Renal cortical epithelial cell (primary cell): ENCODE results near the gene LHX3. TPM values are rescaled to one million over a fixed set of nuclear protein-coding genes. Genes with fewer than 3 reads are reported as not detected.

Source experiments
- DNase-seq: peaks from one replicate; pipeline ENCODE4 v3.0.0-alpha.2; 2011; ENCODE audit warnings: low read depth
- total RNA-seq: library from RNA; depleted of rRNA; stranded (reverse); fragments of >200 nt; gene quantifications from 2 replicates; pipeline ENCODE4 v1.2.3, GENCODE V29; 2014

Gene LHX3
- total RNA-seq, 1 donor from 2014 or later: not detected

DNA sequence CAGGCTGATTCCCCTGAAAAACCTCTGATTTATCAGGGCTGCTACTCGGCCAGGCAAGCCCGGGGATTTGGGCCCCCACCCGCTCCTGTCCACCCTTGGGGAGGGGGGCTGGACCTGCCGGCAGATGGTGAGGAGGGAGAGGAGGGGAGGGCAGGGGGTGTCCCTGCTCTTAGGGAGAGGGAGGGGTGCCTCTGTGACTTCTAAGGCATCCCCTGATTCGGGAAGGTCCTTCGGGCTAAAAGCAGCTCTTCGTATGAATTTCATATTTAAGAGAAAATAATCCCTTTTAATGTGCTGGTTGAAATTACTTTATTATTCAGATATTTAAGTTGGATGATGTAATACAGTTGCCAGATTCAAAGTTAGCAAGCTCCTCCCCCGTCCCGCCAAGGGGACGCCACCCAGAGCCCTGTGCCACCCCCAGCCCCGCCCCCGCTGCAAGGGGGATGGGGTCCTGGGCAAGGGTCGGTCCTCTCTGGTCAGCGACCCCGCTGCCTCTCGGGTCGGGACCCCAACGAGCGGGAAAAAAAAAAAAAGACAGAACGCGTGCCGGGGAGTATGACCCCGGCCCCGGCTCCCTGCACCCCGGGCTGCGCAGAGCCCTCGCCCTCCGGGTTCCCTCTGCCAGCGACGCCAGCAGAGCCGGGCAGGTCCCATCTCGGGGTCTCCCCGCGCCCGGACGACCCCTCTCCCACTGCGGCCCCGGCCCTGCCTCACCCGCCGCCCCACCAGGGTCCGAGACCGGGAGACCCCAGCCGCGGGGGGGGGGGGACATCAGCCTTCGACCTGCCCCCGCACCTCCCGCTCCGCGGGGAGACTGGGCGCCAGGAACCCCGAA lies 12.4 kb downstream of the LHX3 start:
- DNase-seq: no peak

DNA sequence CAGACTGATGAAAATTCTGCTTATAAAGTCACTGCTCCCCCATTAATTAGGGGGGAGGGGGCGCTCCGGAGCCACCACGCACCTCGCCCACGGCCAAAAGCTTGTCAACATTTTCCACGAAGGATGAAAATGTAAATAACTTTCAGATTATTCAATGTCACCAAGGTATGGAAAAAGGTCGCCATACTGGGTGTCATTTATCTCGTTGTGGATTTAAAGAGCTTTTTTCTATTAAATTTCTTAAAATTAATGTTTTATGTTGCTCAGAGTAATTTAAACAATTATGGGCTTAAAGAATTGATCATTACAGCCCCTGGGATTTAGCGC lies 13.0 kb downstream of the LHX3 start:
- no peak for DNase-seq

DNA sequence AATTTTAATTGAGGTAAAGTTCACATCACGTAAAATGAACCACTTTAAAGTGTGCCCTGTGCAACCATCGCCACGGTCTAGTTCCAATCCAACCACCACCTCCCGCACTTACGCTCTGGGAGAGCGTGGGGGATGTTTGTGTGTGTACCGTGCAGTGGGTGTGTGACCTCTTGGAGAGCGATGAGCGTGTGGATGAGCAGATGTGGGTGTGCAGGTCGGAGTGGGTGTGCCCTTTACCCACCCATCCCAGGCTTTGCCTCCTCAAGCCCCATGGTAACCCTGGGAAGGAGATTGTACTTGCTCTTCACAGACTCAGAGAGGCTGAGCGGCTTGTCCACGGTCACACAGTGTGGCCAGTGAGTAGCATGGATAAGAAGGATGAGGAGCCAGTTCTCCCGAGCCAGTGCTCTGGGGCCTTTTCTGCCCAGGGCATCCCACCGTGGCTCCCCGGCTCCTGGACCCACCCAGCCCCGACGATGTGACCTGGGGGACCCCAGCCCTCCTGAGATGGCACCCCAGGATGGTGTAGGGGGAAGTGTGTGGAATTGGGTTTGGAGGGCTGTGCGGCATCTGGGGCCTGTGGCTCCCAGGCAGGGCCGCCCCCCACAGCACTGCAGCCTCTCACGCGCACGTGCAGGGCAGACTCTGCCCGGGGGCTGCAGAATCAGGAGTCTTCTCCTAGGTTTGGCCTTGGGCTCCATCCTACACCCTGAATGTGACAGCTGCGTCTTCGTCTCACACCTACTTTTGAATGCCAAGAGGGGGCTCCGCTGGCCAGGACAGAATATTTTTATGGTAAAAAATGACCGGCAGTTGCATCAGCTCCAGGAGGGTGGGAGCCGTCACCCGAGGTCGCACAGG lies 13.6 kb downstream of the LHX3 start:
- no peak for DNase-seq

DNA sequence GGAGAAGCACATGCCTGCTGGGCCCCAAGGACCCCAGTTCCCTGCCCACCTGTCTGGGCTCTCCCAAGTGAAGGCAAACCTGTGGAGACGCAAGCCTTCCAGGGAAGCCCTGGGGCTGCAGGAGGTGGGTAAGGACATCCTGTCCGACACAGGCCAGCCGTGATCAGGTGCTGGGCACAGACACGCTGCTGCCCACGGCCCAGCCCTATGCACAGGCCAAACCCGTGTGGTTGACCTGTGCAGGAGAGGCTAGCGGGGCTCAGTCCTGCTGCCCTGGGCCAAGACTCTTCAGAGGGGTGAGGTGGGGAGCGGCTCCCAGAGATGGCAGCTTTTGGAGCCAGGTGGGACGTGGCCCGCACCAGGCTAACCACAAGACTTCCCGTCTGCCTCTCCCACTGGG lies 14.3 kb downstream of the LHX3 start:
- DNase-seq: no peak

DNA sequence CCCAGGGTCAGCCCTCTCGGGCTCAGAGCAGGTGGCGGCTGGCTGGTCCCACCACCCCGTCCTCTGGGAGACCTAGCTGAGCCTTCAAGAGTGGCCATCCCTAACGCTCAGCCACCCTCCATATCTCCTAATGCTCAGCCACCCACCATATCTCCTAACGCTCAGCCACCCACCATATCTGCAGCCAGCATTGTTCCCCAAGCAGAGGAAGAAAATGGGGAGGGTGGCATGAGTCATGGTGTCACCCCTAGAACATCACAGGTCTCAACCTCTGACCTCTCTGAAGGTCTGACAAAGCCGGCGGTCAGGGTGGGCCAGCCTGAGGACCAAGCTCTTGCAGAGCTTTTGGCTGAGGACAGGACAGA lies 14.7 kb downstream of the LHX3 start:
- DNase-seq: no peak

DNA sequence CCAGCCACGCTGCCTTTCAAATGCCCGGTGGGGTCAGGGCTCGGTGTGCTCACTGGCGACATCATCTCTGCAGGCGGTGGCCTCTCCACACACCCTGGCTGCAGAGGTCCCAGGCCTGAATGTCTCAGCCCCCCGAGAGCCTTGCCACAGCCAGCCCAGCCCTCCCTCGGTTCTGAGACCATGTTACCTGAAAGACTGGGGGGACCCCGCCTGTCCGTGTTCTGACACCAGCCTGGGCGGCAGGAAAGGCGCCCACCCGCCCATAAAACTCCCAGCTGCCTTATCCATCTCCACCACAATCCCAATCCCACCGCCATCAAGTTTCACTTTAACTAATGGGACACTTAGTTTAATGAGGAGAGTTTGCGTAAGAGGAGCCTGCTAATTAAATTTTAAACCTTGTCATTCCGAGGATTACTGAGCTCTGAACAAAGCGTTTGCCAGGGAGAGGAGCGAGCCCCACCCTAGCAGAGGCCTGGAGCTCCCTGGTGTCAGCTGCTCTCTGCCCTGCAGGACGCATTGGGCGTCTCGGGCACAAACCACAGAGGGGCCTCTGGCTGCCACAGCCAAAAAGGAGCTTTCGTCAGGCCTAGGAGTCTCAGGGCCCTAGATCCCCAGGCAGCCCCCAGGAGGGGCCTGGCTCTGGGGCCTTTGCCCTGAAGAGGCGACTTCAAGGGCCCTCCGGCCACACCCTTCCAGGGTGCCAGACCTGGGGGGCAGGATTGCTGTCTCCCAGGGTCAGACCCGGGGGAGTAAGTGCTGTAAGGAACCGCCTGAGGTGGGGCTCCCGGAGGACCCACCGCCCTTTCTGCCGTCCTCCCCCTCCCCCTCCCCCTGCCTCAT lies 15.3 kb downstream of the LHX3 start:
- DNase-seq: peak; percentile 17

DNA sequence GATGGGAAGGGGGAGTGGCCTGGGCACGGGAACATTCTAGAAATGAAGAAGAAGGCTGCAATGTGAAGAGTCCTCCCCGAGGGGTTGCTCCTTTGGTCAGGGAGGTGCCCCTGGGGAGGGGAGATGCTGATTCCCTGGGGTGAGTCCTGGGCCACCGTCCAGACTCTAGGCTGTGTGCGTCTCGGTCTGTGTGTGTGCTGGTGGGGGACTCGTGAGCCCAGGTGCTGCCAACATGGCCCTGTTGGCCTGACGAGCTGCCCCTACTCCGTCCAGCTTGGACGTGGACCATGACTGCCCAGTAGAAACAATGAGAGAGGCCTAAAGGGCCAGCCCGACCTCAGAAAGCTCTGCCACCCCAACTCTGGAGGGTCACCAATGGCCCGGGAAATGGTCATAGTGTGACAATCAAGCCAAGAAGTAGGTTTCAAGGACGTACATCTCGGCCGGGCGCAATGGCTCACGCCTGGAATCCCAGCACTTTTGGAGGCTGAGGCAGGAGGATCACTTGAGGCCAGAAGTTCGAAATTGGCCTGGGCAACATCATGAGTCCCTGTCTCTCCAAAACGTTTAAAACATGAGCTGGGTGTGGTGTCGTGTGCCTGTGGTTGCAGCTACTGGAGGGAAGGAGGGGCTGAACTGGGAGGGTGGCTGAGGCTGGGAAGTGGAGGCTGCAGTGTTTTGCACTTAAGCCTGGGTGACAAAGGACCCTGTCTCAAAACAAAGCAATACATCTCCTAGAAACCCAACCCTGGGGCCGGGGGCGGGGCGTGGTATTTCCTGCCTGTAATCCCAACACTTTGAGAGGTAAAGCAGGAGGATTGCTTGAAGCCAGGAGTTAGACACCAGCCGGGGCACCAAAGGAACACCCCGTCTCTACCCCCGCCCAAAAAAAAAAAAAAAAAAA lies 17.0 kb downstream of the LHX3 start:
- no peak for DNase-seq

DNA sequence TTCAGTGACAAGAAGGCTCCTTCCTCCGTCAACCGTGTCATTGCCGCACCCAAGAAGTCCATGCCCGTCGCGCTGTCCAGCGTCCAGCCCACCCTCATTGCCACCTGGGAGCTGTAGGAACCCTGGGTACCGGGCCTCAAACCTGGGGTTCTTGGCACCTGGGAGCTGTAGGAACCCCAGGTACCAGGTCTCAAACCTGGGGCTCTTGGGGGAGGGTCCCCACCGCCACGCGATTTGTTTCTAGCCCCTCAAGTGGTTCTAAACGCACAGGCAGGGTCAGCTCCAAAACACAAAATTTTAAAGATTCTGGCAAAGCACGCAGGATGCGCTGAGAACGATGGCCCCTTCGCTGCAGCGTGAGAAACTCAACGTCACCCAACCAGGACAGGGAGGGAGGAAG lies 17.7 kb downstream of the LHX3 start:
- no peak for DNase-seq

DNA sequence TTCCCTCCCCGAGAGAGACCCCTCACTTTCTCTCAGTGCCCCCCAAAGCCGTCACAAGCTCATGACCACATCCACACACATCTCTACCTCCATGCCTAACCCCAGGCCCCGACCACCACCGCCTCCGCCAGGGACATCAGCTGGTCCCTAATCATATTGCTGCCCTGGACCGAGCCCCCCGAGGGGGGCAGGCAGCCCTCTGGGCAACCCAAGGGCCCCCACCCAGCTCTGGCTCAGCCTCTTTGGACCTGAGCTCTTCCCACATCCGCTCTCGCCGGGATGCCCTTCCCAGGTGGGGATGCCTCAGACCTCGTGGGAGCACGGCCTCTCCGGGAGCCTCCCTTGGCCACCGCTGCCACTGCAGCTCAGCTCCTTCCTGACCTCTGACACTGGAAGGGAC lies 18.5 kb downstream of the LHX3 start:
- no peak for DNase-seq

DNA sequence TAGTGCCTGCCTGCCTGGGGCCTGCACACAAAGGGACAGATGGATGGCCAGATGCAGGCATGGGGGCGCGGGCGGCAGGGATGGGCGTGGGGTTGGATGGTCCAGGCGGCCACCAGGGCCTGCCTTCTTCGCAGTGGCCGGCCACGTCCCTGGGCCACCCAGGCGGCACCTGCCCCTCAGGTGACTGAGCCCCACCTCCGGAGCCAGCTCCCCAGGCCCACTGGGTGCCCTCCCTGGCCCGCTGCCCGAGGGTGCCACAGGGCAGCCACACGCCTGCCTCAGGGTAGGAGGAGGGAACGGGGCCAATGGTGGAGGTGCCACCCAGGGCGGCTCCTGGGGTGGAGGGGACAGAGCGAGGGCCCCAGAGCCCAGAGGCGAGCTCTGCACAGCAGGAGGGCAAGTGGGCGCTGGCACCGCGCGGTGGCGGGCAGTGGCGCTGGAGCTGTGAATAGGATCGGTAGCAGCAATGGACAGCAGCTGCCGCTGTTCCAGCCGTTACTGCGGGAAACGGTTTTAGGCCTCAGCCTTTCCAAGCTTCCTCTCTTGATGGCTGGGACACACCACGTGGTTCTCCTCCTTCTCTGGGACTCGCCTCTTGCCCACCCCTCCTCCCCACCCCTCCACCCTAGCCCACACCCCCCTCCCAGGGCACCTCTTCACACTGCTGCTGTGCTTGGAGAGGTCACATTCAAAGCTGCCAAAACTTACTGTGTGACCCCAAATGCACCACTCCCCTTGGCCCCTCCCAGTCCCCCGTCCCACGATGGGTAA lies 19.1 kb downstream of the LHX3 start:
- DNase-seq: no peak

DNA sequence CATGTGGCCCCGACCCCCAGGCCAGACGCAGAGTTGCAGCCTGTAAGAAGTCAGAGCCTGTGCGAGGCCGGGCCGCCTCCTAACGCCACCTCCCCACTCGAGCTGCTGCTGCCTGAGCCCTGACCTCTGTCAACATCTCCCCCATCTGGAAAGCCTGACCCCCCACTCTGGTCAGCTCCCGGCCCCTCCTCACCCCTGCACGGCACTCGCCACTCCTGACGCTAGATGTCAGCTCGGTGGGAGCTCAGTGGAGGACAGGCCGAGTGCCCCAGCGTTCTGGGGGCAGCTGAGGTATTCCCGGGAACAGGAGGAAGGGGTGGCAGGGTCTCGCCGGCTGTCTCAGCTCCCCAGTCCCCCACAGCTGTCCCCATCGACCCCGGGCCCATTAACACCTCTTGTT lies 19.9 kb downstream of the LHX3 start:
- DNase-seq: no peak

DNA sequence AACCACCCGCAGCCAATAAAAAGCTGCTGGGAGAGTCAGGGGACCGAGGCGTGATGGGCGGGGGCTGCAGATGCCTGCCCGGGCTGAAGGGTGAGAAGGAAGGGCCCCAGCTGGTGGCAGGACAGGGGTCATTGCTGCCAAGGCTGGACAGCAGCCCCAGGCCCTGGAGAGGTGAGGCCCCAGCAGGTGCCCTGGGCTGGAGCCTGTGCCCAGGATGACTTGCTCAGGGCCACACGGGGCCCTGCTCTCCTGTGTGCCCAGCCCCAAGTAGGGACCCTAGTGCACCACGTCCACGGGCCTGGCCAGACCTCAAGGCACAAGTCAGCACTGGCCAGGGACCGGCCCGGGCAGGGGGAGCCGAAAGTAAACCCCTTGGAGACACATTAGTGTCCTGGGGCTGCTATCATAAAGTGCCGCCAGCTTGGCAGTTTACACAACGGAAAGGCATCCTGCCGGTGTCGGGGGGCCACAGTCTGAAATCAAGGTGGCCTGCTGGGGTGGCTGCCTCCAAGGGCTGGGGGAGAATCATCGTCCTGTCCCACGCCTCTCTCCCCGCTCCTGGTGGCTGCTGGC lies 22.0 kb downstream of the LHX3 start:
- DNase-seq: no peak

DNA sequence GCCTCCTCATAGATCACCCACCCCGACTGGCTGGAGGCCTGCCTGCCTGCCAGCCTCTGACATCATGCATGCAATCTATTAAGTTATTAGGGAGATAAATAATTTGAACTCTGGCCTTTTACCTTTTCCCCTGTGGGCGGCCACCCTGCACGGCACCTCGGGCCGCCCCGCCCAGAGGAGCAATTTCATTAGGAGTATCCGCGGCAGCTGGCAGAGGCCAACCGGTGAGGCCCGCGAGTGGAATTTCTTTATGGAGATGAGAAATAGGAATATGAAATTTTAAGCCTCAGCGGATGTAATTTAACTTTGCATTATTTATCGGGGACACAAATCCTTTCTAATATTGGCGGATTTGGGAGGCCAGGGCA lies 22.5 kb downstream of the LHX3 start:
- no peak for DNase-seq

DNA sequence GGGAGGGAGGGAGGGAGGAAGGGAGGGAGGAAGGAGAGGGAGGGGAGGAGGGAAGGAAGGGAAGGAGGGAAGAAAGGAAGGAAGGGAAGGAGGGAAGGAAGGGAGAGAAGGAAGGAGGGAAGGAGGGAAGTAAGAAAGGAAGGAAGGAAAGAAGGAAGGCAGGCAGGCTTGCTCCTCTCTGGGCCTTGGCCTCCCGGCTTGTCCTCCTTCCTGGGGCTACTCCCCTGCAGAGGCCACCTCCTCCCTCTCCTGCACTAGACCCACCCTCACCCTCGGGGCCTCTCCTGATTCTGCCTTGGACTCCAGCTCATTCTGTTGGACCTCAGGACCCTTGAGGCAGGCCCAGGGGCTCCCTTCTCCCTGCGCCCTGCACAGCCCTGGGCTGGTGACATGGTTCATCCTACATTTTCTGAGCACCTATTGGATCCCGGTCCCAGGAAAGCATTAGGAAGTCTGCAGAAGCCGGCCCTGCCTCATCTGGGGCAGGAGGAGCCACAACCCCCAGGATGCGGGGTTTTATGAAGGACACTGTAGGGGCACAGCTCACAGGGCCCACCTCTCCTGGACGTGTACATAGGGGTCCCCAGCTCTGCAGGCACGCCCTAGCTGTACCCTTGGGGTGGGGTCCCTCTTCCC lies 23.0 kb downstream of the LHX3 start:
- no peak for DNase-seq

DNA sequence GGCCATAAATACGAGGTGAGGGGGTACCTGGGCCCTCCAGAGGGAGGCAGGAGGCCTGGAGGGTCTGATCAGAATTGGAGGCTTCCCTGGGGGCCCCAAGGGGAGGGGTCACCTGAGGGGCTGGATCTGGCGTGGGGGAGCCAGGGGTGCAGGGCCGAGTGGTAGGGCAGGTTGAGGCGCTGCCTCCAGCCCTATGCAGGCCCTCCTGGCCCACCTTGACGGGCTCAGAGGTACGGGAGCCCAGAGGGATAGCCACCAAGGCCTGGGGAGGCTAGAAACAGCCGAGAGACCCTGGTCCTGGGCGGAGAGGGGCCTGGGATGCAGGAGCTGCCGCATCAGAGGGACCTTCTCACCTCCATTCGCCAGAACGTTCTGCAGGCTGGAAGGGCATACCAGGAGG lies 24.3 kb downstream of the LHX3 start:
- no peak for DNase-seq

DNA sequence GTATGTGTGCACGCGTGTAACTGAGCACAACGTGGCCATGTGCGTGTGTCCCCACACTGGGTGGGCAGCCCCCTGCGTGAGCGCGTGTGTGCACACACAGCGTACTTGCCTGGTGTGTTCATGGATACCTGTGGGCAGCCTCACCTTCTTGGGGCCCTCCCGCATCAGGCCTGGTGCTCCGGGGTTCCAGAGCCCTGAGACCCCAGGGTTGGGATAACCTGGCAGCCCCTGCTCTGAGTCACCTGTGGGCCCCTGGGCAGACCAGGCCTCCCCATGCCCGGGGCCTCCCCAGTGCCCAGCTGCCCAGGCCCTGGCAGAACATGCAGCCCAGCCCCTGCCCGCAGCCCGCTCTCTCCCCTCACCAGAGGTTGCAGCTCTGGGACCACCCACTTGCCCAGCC lies 25.2 kb downstream of the LHX3 start:
- DNase-seq: no peak

DNA sequence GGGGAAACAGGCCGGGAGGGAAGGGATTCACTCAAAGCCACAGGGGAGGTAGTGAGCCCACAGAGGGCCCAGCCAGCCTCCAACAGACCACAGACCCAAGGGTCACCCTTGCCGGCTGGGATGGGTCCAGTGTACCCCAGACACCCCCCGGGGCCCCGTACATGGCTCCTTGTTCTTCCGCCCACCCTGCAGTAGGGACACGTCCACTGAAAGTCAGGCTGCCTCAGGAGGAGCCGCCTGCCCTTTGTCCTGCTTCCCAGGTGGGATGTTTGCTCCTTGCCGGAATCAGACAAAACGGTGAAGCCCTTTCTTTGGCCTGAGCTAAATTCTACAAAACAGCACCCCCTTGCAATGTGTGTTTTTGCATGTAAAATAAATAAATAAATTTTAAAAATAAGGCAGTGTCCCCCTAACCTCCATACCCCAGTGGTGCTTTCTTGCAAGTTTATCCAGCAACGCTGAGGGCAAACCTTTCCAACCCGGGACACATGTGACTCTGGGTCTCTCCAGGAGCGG lies 25.8 kb downstream of the LHX3 start:
- DNase-seq: no peak

DNA sequence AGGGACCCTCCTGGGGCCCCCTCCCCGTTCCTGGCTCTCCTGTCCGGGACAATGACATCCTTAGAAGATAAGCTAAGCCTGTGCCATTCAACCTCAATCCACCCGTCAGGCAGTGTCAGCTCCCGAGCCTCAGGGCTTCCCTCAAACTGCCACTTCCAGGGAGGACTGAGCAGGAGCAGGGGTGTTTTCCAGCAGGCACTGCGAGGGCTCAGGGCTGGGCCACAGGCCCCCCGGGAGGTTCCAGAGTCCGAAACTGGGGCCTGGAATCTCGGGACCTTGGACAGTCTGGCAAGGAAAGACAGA lies 26.2 kb downstream of the LHX3 start:
- no peak for DNase-seq

DNA sequence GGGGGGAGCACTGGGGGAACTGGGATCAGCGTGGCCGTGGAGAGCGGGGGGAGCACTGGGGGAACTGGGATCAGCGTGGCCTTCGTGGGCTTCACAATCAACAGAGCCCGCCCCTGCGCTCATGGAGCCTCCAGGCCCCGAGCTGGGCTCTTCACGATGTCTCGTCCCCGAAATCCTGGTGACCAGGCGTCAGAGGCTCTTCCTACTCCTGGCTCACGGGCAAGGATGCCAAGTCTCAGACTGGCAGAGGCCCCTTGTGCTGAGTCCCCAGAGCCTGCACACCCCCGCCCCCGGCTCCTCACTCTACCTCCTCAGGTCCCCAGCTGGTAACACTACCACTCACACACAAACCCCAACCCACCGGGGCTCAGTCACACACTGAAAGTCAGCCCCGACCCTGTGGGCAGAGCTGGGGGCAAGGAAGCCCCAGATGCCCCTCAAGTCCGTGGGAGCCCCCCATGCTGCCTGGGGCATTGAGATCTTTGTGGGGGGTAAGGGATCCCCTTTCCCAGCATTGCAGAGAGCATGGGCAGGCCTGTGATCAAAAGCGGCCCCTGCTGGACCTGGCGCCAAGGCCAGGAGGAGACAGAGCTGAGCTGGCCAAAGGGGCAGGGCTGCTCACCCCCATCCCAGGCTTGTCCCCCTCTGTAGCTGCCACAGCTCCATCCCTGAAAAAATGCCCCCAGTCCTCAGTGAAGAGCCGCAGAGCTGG lies 26.7 kb downstream of the LHX3 start:
- DNase-seq: no peak
